NCI-H1105 treated with DMSO at 0.1 percent for 48 hours (cell line): ENCODE measurements around the gene TTC23L.
"Not testable (repeated sequence)": the region's sequence is repeated elsewhere in the genome, so short reads cannot be mapped to it uniquely, and the experiment has no call there.

ENCODE experiments used
- DNase-seq: peaks from one replicate; lab custom pipeline; 2025; lab: John Stamatoyannopoulos, UW

TTC23L gene

DNA sequence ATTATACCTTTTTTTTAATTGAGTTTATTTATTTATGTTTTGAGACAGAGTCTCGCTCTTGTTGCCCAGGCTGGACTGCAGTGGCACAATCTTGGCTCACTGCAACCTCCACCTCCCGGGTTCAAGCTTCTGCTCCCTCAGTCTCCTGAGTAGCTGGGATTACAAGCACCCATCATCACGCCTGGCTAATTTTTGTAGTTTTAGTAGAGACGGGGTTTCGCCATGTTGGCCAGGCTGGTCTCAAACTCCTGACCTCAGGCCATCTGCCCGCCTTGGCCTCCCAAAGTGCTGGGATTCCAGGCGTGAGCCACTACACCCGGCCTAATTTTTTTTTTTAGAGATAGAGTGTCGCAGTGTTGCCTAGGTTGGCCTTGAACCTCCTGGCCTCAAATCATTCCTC, 84.3 kb downstream of the TTC23L start:
- not testable (repeated sequence) for DNase-seq

DNA sequence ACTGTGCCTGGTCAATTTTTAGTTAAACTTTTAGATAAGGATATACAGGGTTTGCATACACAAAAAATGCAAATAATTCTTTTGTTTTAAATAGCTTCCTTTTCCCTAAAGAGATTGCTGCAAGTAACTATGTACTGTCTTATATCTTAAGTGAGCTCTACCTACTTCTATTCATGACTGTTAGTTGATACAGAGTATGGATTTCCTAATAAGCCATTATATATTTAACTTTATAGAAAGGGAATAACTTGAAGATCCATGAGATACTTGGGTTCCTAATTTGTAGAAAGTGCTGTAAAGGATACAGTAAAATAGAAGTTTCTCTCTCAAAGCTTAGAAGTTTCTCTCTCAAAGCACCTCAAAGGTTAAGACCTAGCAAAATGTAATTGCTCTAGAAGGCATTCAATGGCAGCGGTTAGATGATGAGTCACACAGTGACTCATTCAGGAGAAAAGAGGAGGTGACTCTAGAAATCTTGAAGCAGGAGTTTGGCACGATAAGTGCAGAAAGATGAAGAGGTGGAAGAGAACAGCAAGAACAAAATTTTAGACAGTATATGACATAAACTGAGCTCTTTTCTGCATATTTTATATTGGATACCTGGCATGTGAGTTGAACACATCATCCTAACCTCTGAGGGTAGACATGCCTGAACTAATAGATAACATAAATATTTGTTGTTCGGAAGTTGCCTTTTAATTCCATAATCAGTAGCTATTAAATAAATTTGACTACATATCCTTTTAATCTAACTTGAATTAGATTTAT, 84.9 kb downstream of the TTC23L start:
- DNase-seq: no peak

DNA sequence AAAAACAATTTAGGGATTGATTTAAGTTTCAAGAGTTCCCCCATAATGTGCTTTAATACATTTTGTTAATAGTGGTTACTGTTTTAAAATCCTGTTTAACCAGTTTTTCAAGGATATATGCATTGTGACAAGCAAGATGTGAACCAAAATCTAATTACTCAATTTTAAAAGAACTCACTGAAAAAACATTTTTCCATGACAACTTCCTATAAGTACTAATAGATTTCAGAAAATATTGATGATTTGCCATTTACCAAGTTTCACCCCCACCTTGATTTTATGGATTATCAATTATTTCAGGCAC, 85.5 kb downstream of the TTC23L start:
- no peak for DNase-seq

DNA sequence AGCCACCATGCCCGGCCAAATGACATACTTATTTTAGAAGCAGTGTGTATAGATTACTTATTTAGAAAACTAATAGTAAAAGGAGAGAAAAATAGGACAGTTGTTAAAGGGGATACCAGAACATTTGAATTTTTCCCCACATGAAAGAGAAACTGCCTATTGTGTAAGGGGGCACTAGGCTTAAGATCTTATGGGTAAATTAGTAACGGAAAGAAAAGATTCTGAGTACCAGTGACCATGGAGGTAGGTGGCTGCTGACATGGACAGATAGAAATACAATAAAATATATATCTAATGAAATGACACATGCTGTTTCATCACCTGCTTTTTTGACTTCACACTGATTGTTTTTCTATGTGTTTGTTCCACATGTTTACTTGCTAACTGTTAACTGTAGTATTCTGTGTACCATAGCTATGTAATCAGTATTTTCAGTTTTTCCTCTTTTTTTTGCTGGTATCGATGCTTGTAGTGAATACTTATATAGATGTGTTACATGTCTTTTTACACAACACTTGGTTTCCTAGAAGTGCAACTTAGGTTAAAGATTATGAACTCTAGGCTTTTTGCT, 87.4 kb downstream of the TTC23L start:
- no peak for DNase-seq

DNA sequence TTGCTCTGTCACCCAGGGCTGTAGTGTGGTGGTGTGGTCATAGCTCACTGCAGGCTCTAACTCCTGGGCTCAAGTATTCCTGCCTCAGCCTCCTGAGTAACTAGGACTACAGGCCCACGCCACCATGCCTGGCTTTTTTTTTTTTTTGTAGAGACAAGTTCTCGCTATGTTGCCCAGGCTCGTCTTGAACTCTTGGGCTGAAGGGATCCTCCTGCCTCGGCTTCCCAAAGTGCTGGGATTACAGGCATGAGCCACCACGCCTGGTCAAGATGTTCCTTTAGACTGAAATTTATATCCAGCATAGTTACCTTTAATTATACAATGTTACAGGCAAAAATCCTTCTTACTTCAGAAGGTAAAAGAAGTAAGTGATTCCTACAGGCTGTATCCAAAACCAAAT, 88.8 kb downstream of the TTC23L start:
- no peak for DNase-seq

DNA sequence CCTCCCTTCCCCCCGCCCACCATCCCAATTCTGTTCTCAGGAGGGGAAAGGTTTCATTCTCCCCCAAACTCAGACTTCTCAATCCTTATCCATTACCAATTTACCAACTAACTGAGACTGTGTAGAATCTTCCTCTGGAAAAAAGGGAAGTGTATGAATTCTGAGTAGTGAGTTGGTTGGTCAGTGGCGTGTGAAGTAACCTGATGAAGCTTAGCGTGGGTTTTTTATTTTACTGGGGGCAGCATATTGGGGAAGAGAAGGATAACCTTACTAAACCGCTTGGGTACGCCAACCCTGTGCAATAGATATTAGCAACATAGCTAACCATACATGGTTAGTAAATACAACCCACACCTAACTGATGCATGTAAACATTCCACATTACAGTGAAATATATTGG, 89.3 kb downstream of the TTC23L start:
- no peak for DNase-seq

DNA sequence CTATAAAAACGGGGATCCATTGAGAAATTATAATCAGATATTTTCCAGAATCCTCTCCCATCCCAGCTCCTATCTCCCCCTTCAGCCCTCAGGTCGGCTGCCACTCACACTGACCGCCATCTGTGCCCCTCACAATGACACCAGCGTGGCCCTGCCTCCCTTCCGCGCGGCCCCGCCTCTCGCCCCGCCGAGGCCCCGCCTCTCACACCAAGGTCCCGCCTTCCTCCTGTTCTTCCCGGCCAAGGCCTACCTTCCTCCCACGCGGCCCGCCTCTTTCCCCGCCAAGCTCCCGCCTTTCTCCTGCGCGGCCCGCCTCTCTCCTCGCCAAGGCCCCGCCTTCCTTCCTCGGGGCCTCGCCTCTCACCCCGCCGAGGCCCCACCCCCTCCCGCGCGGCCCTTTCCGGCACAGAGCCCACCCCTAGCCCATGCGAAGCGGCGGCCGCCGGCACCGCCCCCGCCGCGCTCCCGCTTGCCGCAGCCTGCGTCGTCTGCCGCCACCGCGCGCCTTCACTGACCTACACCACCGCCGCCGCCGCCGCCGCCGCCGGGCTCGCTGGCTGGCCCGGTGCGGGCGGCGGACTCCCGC, 90.3 kb downstream of the TTC23L start, which contains the start of gene DNAJC21:
Gene DNAJC21, plus strand, starts transcription at position 426 of the 586 bp plus-strand sequence. CDS start 261 bp downstream, outside the sequence.
- peak; percentile 97 for DNase-seq

DNA sequence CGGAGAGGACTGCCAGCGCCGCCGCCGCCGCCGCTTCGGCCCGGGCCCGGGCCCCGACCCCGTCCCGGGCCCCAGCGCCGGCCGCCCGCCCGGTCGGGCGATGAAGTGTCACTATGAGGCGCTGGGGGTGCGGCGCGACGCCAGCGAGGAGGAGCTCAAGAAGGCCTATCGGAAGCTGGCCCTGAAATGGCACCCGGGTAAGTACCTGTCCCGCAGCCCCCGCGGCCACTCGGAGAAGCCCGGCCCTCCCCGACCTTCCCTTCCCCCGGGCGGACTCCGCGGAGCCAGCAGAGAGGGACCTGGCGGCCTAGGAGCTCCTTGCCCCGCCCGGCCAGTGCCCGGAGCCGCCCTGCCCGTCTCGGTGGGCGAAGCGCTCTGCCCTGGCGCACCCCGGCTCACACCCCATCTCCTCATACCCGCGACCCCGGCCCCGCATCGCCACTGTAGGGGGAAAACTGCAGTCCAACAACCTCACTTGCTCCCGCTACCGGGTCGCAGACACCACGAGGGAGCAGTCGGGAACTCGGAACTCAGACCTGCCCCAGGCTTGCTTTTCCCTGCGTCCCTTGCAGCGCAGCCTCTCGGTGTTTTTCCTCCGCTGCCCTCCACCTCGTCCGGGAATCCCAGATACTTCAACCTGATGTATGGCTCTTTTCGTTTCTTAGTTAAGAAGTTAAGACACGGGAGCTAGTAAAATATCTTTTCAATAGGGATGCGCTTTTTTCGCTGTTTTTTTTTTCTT, 90.9 kb downstream of the TTC23L start:
- peak; percentile 74 for DNase-seq

DNA sequence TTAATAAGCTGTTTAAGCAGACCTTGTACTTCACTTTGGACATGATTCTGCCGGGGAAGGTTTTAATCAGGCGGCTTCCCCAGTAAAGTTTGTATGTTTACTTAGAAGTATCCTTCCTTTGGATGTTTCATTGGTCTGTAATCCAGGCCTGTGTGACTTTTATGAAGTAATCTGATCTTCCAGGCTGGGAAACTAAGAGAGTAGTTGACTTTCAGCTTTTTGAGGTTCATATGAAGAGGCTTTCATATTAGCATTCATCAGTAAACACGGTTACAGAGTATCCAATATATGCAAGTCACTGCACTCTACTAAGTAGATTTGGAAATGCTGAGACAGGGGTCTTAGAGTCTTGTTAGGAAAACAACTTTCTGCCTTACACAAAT, 91.5 kb downstream of the TTC23L start:
- peak; percentile 36 for DNase-seq

DNA sequence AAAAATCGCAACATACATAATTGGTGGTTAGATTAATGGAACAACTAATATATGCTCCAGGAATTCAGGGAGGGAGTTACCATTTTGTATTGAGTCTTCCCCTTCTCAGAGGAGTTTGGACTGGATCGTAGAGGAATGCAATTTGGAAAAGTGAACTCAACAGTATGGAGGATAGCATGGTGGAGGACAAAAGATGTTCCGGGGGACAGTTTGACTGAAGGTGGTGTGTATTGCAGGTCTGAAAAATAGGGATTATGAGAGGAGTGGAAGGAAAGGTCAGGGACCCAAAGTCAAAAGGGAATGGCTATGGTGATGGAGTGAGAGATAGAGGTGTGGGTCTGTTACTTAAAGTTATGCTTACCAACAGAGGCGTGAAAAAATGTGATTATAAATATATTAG, 91.9 kb downstream of the TTC23L start:
- no peak for DNase-seq

DNA sequence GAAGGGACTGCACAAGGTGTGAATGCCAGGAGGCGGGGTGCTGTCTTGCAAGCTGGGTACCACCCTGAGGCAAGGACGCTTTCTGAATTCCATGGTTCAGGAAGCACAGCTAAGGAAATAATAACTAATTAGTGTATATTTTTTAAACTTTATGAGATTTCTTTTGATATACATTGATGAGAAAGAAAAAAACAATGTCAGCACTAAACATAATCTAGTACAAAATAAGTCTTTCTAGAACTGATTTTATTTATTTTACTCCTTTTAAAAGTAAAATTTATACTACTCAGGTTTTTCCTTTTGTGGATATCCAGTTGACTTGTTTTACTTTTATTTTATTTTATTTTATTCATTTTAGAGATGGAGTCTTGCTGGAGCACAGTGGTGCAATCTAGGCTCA, 94.0 kb downstream of the TTC23L start:
- DNase-seq: no peak

DNA sequence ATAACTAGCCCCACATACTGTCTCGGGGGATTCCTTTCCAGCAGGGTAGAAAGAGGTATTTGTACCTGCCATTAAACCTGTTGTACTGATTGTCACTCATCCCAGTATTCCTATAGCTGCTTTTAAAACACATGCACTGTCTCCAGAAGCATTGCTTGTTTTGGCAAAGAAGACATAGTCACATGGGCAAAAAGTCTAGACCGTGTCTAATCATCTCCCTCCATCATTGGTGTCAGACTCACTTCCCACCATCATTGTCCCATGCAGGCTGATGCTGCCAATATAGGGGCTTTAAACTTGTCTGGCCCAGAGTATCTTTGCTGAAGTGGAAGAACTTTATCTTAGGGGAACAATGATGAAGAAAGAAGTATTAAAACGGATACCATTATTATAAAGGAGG, 103.0 kb downstream of the TTC23L start:
- no peak for DNase-seq

DNA sequence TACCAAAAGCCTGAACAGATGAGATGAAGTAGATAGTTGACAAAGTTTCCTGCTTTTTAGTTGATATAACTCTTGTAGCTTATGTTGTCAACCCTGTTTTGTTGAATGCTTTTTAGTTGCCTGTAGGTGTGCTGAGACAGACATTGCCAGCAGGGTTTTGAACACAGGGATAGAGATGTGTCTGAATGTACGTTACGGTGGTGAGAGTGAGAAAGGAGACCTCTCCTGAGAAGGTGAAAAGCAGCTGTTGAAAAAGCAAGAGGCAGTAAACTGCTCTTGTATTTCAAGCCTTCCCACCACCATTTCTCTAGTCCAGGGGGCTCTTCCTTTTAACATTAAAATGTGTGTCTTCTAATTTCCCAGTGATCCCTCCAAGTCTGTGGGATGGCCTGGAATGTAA, 105.1 kb downstream of the TTC23L start:
- DNase-seq: no peak

DNA sequence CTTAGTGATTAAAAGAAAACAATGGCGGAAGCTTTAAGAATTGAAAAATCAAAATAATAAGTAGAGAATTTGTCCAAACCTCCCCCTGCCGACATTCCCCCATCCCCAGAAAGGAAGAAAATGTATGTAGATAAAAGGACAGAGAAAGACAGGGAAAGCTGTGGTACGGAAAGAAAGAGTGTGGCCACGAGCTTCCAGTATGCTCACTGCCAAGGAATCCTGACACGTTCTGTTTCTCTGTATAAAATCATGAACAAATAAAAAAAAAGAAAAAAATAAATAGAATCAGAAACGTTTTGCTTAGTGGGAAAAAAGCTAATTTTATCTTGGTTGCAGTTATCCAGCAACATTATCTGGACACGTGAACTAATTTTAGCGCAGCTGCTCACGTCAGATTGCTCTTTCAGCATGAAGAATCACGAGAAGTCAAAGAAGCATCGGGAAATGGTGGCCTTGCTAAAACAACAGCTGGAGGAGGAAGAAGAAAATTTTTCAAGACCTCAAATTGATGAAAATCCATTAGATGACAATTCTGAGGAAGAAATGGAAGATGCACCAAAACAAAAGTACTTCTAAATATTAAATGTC, 105.6 kb downstream of the TTC23L start:
- DNase-seq: no peak
